AG04450 (cell line): ENCODE measurements around the gene OSMR. TPM values are rescaled to one million over a fixed set of nuclear protein-coding genes. Genes with fewer than 3 reads are reported as not detected.
"Not testable (repeated sequence)": the region's sequence is repeated elsewhere in the genome, so short reads cannot be mapped to it uniquely, and the experiment has no call there.

Experiments used
- CTCF ChIA-PET: fragments of 300-600, 350-600 bp; formaldehyde crosslinking; extraction: SDS; loops from one replicate; lab custom pipeline; 2022; ENCODE audit warnings: antibody characterized with exemption, inconsistent platforms; lab: Charles Lee
- POLR2A ChIA-PET: fragments of 350-600 bp; formaldehyde crosslinking; extraction: SDS; loops from one replicate; lab custom pipeline; 2021; ENCODE audit warnings: antibody characterized with exemption, inconsistent platforms; lab: Yijun Ruan, JAX
- DNase-seq: peaks from one replicate; pipeline ENCODE4 v3.0.0-alpha.2; 2011; ENCODE audit warnings: low read depth, low spot score
- H3K27ac ChIP-seq: one replicate; pipeline ENCODE4 v1.5.1; 2012; ENCODE audit warnings: low read depth, low read length, control low read depth
- H3K27me3 ChIP-seq: one replicate; pipeline ENCODE4 v1.6.0; 2012; ENCODE audit warnings: low read length; ENCODE audit not compliant: control insufficient read depth, insufficient read depth
- H3K4me3 ChIP-seq: 2 replicates; pipeline ENCODE4 v1.5.1; 2011; ENCODE audit warnings: mild to moderate bottlenecking, low read depth, low read length, control low read depth
- H3K9me3 ChIP-seq: 2 replicates; pipeline ENCODE4 v1.5.1; 2012; ENCODE audit warnings: low read length; ENCODE audit not compliant: control insufficient read depth, insufficient read depth
- CTCF ChIP-seq: IDR thresholded peaks from 2 replicates; pipeline ENCODE4 v1.5.1; 2011; ENCODE audit warnings: low read depth, low read length, control low read depth, inconsistent platforms
- polyA plus RNA-seq: library from polyadenylated mRNA; depleted of rRNA; stranded (reverse); fragments of >200 nt; gene quantifications from 2 replicates; pipeline ENCODE4 v1.2.3, GENCODE V29; 2011

Gene OSMR
- polyA plus RNA-seq, 1 experiment, result 100 TPM

GRCh38 chr5:38856660-38857059 lies 10.8 kb downstream of the OSMR start:
- Histone ChIP-seq H3K27me3 (no peaks in the 10 kb centered on the region), H3K4me3 (no peak overlapping the region), H3K9me3 (peaks cover under 1% of the 10 kb centered on the region), H3K27ac (no peak overlapping the region)
- ChIA-PET CTCF (no interaction called here), POLR2A (interaction anchor here (1.4 kb wide), 1 partner anchor 14 kb away, joined by 3 read pairs; no protein-coding TSS in a partner anchor)
- no peak for DNase-seq
- no peak for TF ChIP-seq CTCF

- no peak for TF ChIP-seq CTCF
- no peak for DNase-seq
- no peaks in the 10 kb centered on the region for H3K27me3 ChIP-seq
- H3K27ac ChIP-seq, result no peak overlapping the region
- ChIA-PET POLR2A (no interaction called here), CTCF (interaction anchor here (0.8 kb wide), 1 partner anchor 417 kb away, joined by 3 read pairs; no protein-coding TSS in a partner anchor)
- peaks cover 4% of the 10 kb centered on the region for H3K9me3 ChIP-seq
- H3K4me3 ChIP-seq, result no peak overlapping the region
Observed at GRCh38 chr5:38858839-38859238, 13.0 kb downstream of the OSMR start.

GRCh38 chr5:38861986-38862770 lies 16.4 kb downstream of the OSMR start:
- H3K9me3 ChIP-seq, DNase-seq, H3K4me3 ChIP-seq, CTCF ChIA-PET, H3K27me3 ChIP-seq, H3K27ac ChIP-seq: not testable (repeated sequence)
- POLR2A ChIA-PET, result interaction anchor here (0.7 kb wide), 1 partner anchor 10 kb away, joined by 3 read pairs; no protein-coding TSS in a partner anchor

- Histone ChIP-seq H3K9me3 (peaks cover 10% of the 10 kb centered on the region), H3K4me3 (no peak overlapping the region), H3K27me3 (no peaks in the 10 kb centered on the region), H3K27ac (no peak overlapping the region)
- no peak for DNase-seq
- TF ChIP-seq CTCF, result no peak
- POLR2A ChIA-PET, result no interaction called here
- CTCF ChIA-PET, result no interaction called here
Observed at GRCh38 chr5:38866362-38867031, 20.7 kb downstream of the OSMR start.

- H3K9me3 ChIP-seq, result peaks cover 10% of the 10 kb centered on the region
- no peak for DNase-seq
- no peak for TF ChIP-seq CTCF
- H3K4me3 ChIP-seq, result no peak overlapping the region
- ChIA-PET CTCF (no interaction called here), POLR2A (no interaction called here)
- H3K27me3 ChIP-seq, result no peaks in the 10 kb centered on the region
- H3K27ac ChIP-seq, result no peak overlapping the region
Observed at GRCh38 chr5:38867032-38867398, 21.2 kb downstream of the OSMR start.
